Calu3 (cell line): Measurements from ENCODE around the gene DALRD3. TPM values are rescaled to one million over a fixed set of nuclear protein-coding genes. Genes with fewer than 3 reads are reported as not detected.

ENCODE experiments used
- BruUV-seq: library from RNA; stranded (reverse); fragments of 400-500 nt; replicated peaks from 2 replicates; lab custom pipeline; 2021; lab: Mats Ljungman, UMichigan
- CTCF ChIA-PET: fragments of 300-600 bp; sonication (Branson Sonifier 250); formaldehyde crosslinking; loops from one replicate; lab custom pipeline; 2022; ENCODE audit warnings: antibody characterized with exemption; lab: Charles Lee
- DNase-seq: peaks from one replicate; pipeline ENCODE4 v3.0.0; 2022
- H3K27ac Mint-ChIP-seq: one replicate; pipeline ENCODE4 v1.8.0; 2022; ENCODE audit warnings: mixed read lengths; ENCODE audit not compliant: unreplicated experiment
- H3K27me3 Mint-ChIP-seq: one replicate; pipeline ENCODE4 v1.8.0; 2022; ENCODE audit warnings: mixed read lengths; ENCODE audit not compliant: unreplicated experiment
- H3K36me3 Mint-ChIP-seq: one replicate; pipeline ENCODE4 v1.8.0; 2022; ENCODE audit warnings: mild to moderate bottlenecking, moderate library complexity, mixed read lengths; ENCODE audit not compliant: insufficient read depth, unreplicated experiment
- H3K4me1 Mint-ChIP-seq: one replicate; pipeline ENCODE4 v1.8.0; 2022; ENCODE audit warnings: mild to moderate bottlenecking, low read depth, mixed read lengths; ENCODE audit not compliant: unreplicated experiment
- H3K4me3 Mint-ChIP-seq: one replicate; pipeline ENCODE4 v1.8.0; 2022; ENCODE audit warnings: mild to moderate bottlenecking, low read depth, moderate library complexity, mixed read lengths; ENCODE audit not compliant: unreplicated experiment
- H3K9me3 Mint-ChIP-seq: one replicate; pipeline ENCODE4 v1.8.0; 2022; ENCODE audit warnings: low read depth, mixed read lengths; ENCODE audit not compliant: unreplicated experiment
- CTCF ChIP-seq: fragments of 200-600 bp; IDR thresholded peaks from one replicate; pipeline ENCODE4 v1.8.0; 2022; ENCODE audit warnings: antibody characterized with exemption; ENCODE audit not compliant: unreplicated experiment
- intact Hi-C: fragments of 100-400 bp; cut with micrococcal nuclease; formaldehyde crosslinking; loops from one replicate; pipeline ENCODE4 v1.10.0; 2022; ENCODE audit not compliant: unreplicated experiment
- total RNA-seq: library from RNA; stranded (reverse); gene quantifications from 2 replicates; pipeline ENCODE4 v1.2.3, GENCODE V29; 2022

The DALRD3 gene
- total RNA-seq, 1 experiment from 2014 or later, result 40.9 TPM

- H3K27me3 Mint-ChIP-seq, result no peaks in the 10 kb centered on the region
- CTCF ChIA-PET, result interaction anchor here (1.8 kb wide), 1 partner anchor 8 kb away, joined by 4 read pairs; the partner anchor contains the start of gene NDUFAF3
- no peak for DNase-seq
- H3K4me3 Mint-ChIP-seq, result no peak overlapping the region
- no peak overlapping the region for H3K27ac Mint-ChIP-seq
- intact Hi-C loops, result no loop called here
- no peaks in the 10 kb centered on the region for H3K9me3 Mint-ChIP-seq
- peaks cover 63% of the 10 kb centered on the region for H3K36me3 Mint-ChIP-seq
- peaks cover 28% of the 10 kb centered on the region for H3K4me1 Mint-ChIP-seq
- no TSS peak for BruUV-seq
- no peak for TF ChIP-seq CTCF
These were observed 11.9 kb upstream of the DALRD3 start for GRCh38 chr3:49030321-49030720.

GRCh38 chr3:49029563-49029884 lies 11.1 kb upstream of the DALRD3 start:
- CTCF ChIA-PET, result interaction anchor here (0.7 to 1.1 kb wide), 2 partner anchors 22 to 42 kb away, joined by 3 to 4 read pairs; partner anchors contain the start of gene WDR6
- no peak for TF ChIP-seq CTCF
- Mint-ChIP-seq H3K9me3 (no peaks in the 10 kb centered on the region), H3K27ac (peak overlapping the region; percentile 99), H3K4me3 (peak overlapping the region; percentile 99), H3K4me1 (peaks cover 28% of the 10 kb centered on the region), H3K27me3 (no peaks in the 10 kb centered on the region), H3K36me3 (peaks cover 70% of the 10 kb centered on the region)
- intact Hi-C loops, result no loop called here
- DNase-seq, result no peak
- no TSS peak for BruUV-seq

- Mint-ChIP-seq H3K9me3 (no peaks in the 10 kb centered on the region), H3K4me3 (peak within 1 kb of the TSS; percentile 99), H3K27ac (peak within 1 kb of the TSS; percentile 99), H3K27me3 (no peaks in the 10 kb centered on the region), H3K4me1 (peaks cover 28% of the 10 kb centered on the region), H3K36me3 (peaks cover 71% of the 10 kb centered on the region)
- TSS peak; percentile 52 for BruUV-seq
- intact Hi-C loops, result no loop called here
- CTCF ChIA-PET, result interaction anchor here (0.7 to 1.1 kb wide), 3 partner anchors 22 to 537 kb away, joined by 3 to 4 read pairs (median 3); partner anchors contain the start of gene WDR6
- DNase-seq, result peak; percentile 91
- TF ChIP-seq CTCF, result no peak
These were observed 10.5 kb upstream of the DALRD3 start, which contains the start of gene IMPDH2 for GRCh38 chr3:49028673-49029562. TSS of gene IMPDH2 (minus strand) at chr3:49029398. CDS start at chr3:49029350, 48 bp downstream.

- no peaks in the 10 kb centered on the region for H3K9me3 Mint-ChIP-seq
- peaks cover 28% of the 10 kb centered on the region for H3K4me1 Mint-ChIP-seq
- peak overlapping the region; percentile 99 for H3K27ac Mint-ChIP-seq
- BruUV-seq, result no TSS peak
- CTCF ChIA-PET, result interaction anchor here (0.7 kb wide), 1 partner anchor 536 kb away, joined by 3 read pairs; no protein-coding TSS in a partner anchor
- intact Hi-C loops, result no loop called here
- peak overlapping the region; percentile 99 for H3K4me3 Mint-ChIP-seq
- no peaks in the 10 kb centered on the region for H3K27me3 Mint-ChIP-seq
- DNase-seq, result no peak
- H3K36me3 Mint-ChIP-seq, result peaks cover 78% of the 10 kb centered on the region
- no peak for TF ChIP-seq CTCF
These were observed 9.9 kb upstream of the DALRD3 start for GRCh38 chr3:49028298-49028672.
